K562 (cell line): Measurements from ENCODE around the gene GRK3. TPM values are rescaled to one million over a fixed set of nuclear protein-coding genes. Genes with fewer than 3 reads are reported as not detected.
A peak's percentile ranks its signal among the peaks of the same experiment; 100 is the strongest.

Source experiments
- ARID3A ChIP-seq: IDR thresholded peaks from 2 replicates; pipeline ENCODE4 v1.6.1; 2012; ENCODE audit warnings: low read depth, low read length, improper control_type of control experiment, borderline replicate concordance
- BRF2 ChIP-seq: IDR thresholded peaks from 3 replicates; pipeline ENCODE4 v1.6.1; 2011; ENCODE audit warnings: borderline replicate concordance, mild to moderate bottlenecking; ENCODE audit not compliant: insufficient read length, insufficient read depth
- CC2D1A ChIP-seq: fragments of 450-650 bp; IDR thresholded peaks from 2 replicates; pipeline ENCODE4 v1.6.1; 2017; ENCODE audit warnings: mild to moderate bottlenecking
- CHAMP1 ChIP-seq: fragments of 450-650 bp; IDR thresholded peaks from 2 replicates; pipeline ENCODE4 v1.6.1; 2016; ENCODE audit warnings: mild to moderate bottlenecking
- DPF2 ChIP-seq: fragments of 450-650 bp; IDR thresholded peaks from 2 replicates; pipeline ENCODE4 v1.6.1; 2016
- EGR1 ChIP-seq: fragments of 450-650 bp; conservative IDR thresholded peaks from 2 replicates; pipeline ENCODE4 v1.6.1; 2017; ENCODE audit warnings: mild to moderate bottlenecking
- EZH2 ChIP-seq: IDR thresholded peaks from 2 replicates; pipeline ENCODE4 v1.6.1; 2012; ENCODE audit warnings: low read depth, mild to moderate bottlenecking, inconsistent platforms, low read length, borderline replicate concordance
- MAX ChIP-seq: sonication (generic); formaldehyde crosslinking; IDR thresholded peaks from 2 replicates; pipeline ENCODE4 v1.9.0; 2022; ENCODE audit warnings: mild to moderate bottlenecking, missing genetic modification reagents
- NCOA2 ChIP-seq, 2 experiments: fragments of 450-650 bp; IDR thresholded peaks; 2 replicates each; pipeline ENCODE4 v1.6.1; 2018; ENCODE audit warnings: mild to moderate bottlenecking in 2 of 2, moderate library complexity in 1 of 2; ENCODE audit not compliant: partially characterized antibody in 2 of 2
- NR0B1 ChIP-seq: fragments of 450-650 bp; IDR thresholded peaks from one replicate; pipeline ENCODE4 v1.6.1; 2018; ENCODE audit warnings: mild to moderate bottlenecking, moderate library complexity; ENCODE audit not compliant: partially characterized antibody
- PRPF4 ChIP-seq: fragments of 200-400 bp; formaldehyde crosslinking; IDR thresholded peaks from one replicate; pipeline ENCODE4 v1.6.1; 2017; ENCODE audit warnings: low read length, low read depth, mild to moderate bottlenecking; ENCODE audit not compliant: insufficient read depth, poor library complexity, severe bottlenecking
- PURB ChIP-seq: sonication (generic); formaldehyde crosslinking; IDR thresholded peaks from 2 replicates; pipeline ENCODE4 v1.9.0; 2021; ENCODE audit warnings: low read depth, mild to moderate bottlenecking, missing genetic modification reagents
- SNIP1 ChIP-seq: fragments of 450-650 bp; IDR thresholded peaks from 2 replicates; pipeline ENCODE4 v1.7.1; 2017; ENCODE audit warnings: low read depth, mild to moderate bottlenecking
- STAG1 ChIP-seq: sonication (generic); formaldehyde crosslinking; IDR thresholded peaks from 2 replicates; pipeline ENCODE4 v1.5.0; 2020; ENCODE audit warnings: missing genetic modification reagents, borderline replicate concordance
- ZNF551 ChIP-seq: fragments of 250-450 bp; sonication (Bioruptor Pico); IDR thresholded peaks from 2 replicates; pipeline ENCODE4 v1.5.0; 2021; ENCODE audit warnings: mild to moderate bottlenecking, moderate library complexity
- polyA plus RNA-seq, 8 experiments: library from polyadenylated mRNA; depleted of rRNA in 4 of 8; stranded (reverse) in 5 of 8; unstranded in 3 of 8; fragments of >200 nt; fragmentation: Nextera tagmentation in 2 of 8; fragmentation: Illumina TruSeq in 1 of 8; extraction: Ambion mirVana in 2 of 8; extraction: Trizol in 1 of 8; gene quantifications; 2 replicates each; pipeline versions ENCODE4 v1.2.1 to v1.2.3, GENCODE V29; 2011 to 2014; ENCODE audit warnings: inconsistent platforms in 1 of 8, missing spikeins in 1 of 8
- total RNA-seq, 7 experiments: library from RNA; depleted of rRNA in 6 of 7; stranded (reverse); fragments of >200 nt in 6 of 7; fragmentation: Illumina TruSeq in 2 of 7; extraction: Trizol in 2 of 7; gene quantifications; 2 replicates each; pipeline versions ENCODE4 v1.2.1 to v1.2.3, GENCODE V29; 2011 to 2021; ENCODE audit warnings: low replicate concordance in 1 of 7
- TF ChIP-seq, protein P1 (sequence below): fragments of 250-450 bp; sonication (Bioruptor Pico); IDR thresholded peaks from 2 replicates; pipeline ENCODE4 v1.8.0; 2021; ENCODE audit warnings: moderate library complexity, mild to moderate bottlenecking, inconsistent platforms
- TF ChIP-seq, protein P2 (sequence below): fragments of 250-450 bp; sonication (Bioruptor Pico); IDR thresholded peaks from 2 replicates; pipeline ENCODE4 v1.8.0; 2022; ENCODE audit warnings: moderate library complexity, mild to moderate bottlenecking, inconsistent platforms

GRK3 gene
- total and polyA plus RNA-seq, 9 of the 15 experiments (the other 6 are each of a cell fraction or from before 2014, with no cell fraction given) = 1.4 to 7.6 (median 3.6) TPM

DNA sequence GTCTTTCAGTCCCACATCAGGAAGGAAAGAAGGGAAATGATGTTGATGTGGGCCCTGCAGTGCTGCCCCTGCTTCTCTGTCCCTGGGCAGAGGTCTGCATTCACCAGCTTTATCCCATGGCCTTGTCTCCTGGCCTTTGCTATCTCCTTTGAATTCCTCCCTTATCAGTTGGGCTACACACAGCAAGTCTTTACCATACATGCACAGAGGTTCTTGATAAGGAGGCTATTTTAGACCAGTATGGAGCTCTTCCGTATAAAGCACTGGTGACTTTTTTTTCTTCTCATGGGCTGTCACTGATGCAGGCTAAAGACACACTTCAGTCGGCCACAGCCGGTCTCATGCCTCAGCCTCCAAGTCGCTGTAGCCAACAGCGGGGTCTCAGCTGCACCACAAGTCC lies 197.7 kb downstream of the GRK3 start (continued):
- TF ChIP-seq ARID3A (no peak), SNIP1 (no peak), STAG1 (CRISPR knock-in tag) (no peak), EGR1 (no peak), PURB (CRISPR knock-in tag) (no peak), NR0B1 (no peak), CC2D1A (peak; percentile 26; the same call in 1 of the 2 replicates), DPF2 (peak; percentile 89), NCOA2 (IDR thresholded peaks at IDR 0.05; ENCODE audit: partially characterized antibody in 2 of 2) (no peak), BRF2 (no peak), CHAMP1 (peak; percentile 68; the same call in 1 of the 2 replicates), ZNF551 (no peak), PRPF4 (no peak), EZH2 (no peak), MAX (CRISPR knock-in tag) (no peak)
- TF ChIP-seq, protein P1, sequence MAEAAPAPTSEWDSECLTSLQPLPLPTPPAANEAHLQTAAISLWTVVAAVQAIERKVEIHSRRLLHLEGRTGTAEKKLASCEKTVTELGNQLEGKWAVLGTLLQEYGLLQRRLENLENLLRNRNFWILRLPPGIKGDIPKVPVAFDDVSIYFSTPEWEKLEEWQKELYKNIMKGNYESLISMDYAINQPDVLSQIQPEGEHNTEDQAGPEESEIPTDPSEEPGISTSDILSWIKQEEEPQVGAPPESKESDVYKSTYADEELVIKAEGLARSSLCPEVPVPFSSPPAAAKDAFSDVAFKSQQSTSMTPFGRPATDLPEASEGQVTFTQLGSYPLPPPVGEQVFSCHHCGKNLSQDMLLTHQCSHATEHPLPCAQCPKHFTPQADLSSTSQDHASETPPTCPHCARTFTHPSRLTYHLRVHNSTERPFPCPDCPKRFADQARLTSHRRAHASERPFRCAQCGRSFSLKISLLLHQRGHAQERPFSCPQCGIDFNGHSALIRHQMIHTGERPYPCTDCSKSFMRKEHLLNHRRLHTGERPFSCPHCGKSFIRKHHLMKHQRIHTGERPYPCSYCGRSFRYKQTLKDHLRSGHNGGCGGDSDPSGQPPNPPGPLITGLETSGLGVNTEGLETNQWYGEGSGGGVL (CRISPR knock-in tag) = no peak
- TF ChIP-seq, protein P2, sequence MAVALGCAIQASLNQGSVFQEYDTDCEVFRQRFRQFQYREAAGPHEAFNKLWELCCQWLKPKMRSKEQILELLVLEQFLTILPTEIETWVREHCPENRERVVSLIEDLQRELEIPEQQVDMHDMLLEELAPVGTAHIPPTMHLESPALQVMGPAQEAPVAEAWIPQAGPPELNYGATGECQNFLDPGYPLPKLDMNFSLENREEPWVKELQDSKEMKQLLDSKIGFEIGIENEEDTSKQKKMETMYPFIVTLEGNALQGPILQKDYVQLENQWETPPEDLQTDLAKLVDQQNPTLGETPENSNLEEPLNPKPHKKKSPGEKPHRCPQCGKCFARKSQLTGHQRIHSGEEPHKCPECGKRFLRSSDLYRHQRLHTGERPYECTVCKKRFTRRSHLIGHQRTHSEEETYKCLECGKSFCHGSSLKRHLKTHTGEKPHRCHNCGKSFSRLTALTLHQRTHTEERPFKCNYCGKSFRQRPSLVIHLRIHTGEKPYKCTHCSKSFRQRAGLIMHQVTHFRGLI = no peak
